ENCODE measurements around the gene P4HTM. TPM values are rescaled to one million over a fixed set of nuclear protein-coding genes. Genes with fewer than 3 reads are reported as not detected.

P4HTM gene
- total and polyA plus RNA-seq, 2 of the 8 experiments (the other 6 are each of a cell fraction or from before 2014, with no cell fraction given): 19.1 to 25.4 TPM

DNA sequence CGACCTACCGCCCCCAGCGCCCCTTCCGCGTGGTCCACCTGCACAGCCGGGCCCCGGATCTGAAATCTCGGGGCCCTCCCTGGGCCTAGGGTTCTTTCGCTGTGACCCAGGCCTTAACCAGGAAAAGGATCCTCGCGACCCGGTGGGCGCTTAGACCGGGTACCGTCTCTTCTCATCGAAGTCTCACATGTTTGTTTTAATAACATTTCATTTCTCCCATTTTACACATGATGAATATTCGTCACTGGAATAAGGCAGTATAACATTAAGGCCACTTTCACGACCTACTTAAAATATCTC is 28.6 kb downstream of the P4HTM start (continued):
- TF ChIP-seq, protein P1, sequence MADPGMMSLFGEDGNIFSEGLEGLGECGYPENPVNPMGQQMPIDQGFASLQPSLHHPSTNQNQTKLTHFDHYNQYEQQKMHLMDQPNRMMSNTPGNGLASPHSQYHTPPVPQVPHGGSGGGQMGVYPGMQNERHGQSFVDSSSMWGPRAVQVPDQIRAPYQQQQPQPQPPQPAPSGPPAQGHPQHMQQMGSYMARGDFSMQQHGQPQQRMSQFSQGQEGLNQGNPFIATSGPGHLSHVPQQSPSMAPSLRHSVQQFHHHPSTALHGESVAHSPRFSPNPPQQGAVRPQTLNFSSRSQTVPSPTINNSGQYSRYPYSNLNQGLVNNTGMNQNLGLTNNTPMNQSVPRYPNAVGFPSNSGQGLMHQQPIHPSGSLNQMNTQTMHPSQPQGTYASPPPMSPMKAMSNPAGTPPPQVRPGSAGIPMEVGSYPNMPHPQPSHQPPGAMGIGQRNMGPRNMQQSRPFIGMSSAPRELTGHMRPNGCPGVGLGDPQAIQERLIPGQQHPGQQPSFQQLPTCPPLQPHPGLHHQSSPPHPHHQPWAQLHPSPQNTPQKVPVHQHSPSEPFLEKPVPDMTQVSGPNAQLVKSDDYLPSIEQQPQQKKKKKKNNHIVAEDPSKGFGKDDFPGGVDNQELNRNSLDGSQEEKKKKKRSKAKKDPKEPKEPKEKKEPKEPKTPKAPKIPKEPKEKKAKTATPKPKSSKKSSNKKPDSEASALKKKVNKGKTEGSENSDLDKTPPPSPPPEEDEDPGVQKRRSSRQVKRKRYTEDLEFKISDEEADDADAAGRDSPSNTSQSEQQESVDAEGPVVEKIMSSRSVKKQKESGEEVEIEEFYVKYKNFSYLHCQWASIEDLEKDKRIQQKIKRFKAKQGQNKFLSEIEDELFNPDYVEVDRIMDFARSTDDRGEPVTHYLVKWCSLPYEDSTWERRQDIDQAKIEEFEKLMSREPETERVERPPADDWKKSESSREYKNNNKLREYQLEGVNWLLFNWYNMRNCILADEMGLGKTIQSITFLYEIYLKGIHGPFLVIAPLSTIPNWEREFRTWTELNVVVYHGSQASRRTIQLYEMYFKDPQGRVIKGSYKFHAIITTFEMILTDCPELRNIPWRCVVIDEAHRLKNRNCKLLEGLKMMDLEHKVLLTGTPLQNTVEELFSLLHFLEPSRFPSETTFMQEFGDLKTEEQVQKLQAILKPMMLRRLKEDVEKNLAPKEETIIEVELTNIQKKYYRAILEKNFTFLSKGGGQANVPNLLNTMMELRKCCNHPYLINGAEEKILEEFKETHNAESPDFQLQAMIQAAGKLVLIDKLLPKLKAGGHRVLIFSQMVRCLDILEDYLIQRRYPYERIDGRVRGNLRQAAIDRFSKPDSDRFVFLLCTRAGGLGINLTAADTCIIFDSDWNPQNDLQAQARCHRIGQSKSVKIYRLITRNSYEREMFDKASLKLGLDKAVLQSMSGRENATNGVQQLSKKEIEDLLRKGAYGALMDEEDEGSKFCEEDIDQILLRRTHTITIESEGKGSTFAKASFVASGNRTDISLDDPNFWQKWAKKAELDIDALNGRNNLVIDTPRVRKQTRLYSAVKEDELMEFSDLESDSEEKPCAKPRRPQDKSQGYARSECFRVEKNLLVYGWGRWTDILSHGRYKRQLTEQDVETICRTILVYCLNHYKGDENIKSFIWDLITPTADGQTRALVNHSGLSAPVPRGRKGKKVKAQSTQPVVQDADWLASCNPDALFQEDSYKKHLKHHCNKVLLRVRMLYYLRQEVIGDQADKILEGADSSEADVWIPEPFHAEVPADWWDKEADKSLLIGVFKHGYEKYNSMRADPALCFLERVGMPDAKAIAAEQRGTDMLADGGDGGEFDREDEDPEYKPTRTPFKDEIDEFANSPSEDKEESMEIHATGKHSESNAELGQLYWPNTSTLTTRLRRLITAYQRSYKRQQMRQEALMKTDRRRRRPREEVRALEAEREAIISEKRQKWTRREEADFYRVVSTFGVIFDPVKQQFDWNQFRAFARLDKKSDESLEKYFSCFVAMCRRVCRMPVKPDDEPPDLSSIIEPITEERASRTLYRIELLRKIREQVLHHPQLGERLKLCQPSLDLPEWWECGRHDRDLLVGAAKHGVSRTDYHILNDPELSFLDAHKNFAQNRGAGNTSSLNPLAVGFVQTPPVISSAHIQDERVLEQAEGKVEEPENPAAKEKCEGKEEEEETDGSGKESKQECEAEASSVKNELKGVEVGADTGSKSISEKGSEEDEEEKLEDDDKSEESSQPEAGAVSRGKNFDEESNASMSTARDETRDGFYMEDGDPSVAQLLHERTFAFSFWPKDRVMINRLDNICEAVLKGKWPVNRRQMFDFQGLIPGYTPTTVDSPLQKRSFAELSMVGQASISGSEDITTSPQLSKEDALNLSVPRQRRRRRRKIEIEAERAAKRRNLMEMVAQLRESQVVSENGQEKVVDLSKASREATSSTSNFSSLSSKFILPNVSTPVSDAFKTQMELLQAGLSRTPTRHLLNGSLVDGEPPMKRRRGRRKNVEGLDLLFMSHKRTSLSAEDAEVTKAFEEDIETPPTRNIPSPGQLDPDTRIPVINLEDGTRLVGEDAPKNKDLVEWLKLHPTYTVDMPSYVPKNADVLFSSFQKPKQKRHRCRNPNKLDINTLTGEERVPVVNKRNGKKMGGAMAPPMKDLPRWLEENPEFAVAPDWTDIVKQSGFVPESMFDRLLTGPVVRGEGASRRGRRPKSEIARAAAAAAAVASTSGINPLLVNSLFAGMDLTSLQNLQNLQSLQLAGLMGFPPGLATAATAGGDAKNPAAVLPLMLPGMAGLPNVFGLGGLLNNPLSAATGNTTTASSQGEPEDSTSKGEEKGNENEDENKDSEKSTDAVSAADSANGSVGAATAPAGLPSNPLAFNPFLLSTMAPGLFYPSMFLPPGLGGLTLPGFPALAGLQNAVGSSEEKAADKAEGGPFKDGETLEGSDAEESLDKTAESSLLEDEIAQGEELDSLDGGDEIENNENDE (IDR thresholded peaks at IDR 0.05; ENCODE audit: insufficient replicate concordance, low read length): no peak

Measured in H1 (cell line).